ELF-1 (cell line): ENCODE measurements around the gene DEDD.

Experiments used
- DNase-seq: peaks from one replicate; pipeline ENCODE4 v3.0.0-alpha.2; 2016; ENCODE audit warnings: low read depth, low spot score

Gene DEDD, protein sequence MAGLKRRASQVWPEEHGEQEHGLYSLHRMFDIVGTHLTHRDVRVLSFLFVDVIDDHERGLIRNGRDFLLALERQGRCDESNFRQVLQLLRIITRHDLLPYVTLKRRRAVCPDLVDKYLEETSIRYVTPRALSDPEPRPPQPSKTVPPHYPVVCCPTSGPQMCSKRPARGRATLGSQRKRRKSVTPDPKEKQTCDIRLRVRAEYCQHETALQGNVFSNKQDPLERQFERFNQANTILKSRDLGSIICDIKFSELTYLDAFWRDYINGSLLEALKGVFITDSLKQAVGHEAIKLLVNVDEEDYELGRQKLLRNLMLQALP

DNA sequence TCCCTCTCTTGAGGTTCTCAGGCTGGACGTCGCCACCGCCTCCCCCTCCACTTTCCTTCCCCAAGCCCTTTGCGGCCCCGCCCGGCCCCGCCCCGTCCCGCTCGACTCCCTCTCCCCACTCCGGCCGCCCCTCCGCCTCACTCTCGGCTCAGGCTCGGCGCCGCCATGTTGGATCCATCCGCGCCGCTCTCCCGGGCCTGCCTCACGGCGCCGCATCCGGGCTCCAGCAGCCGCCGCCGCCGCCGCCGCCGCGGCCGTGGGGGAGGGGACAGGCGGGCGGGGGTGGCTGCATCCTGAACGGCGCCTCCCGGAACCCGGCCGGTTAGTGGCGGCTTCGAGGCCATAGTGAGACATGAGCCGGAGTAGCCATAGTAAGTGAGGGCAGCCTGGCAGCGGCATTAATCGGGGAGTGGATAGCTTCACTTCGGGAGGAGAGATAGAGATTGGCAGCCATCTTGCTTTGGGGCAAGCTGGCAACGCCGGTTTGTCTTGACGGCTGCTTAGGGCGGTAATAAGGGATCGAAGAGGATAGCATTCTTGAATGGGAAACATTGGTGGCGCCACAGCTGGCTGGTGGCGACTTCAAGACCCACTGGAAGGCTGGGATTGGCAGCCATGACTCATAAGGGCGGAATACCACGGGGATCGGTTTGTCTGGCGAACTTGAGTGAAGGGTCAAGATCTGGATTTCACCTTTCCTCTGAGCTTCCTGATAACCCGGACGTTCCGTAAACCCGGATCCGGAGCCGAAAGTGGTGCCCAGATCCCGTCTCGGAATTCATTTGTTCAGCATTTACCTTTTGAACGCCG, at the start of gene DEDD:
TSS of gene DEDD (minus strand) at position 258 of the 810 bp plus-strand sequence. CDS start 8,205 bp downstream, outside the sequence.
- peak; percentile 99 for DNase-seq

DNA sequence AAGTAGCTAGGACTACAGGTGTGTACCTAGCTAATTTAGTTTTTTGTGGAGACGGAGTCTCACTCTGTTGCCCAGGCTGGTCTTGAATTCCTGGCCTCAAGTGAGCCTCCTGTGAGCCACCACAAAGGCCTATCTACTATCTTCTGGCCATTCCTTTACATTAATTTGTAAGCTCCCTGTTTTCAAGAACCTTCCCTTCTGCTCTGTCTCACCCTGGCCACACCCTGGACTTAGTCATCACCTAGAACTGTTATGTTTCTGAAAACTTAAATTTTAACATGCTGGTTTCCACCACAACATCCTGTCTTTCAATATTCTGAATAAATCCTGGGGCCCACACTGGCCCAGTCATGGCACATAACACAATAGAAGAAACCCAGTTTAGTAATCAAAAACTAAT, 49.7 kb upstream of the DEDD start:
- DNase-seq = no peak

DNA sequence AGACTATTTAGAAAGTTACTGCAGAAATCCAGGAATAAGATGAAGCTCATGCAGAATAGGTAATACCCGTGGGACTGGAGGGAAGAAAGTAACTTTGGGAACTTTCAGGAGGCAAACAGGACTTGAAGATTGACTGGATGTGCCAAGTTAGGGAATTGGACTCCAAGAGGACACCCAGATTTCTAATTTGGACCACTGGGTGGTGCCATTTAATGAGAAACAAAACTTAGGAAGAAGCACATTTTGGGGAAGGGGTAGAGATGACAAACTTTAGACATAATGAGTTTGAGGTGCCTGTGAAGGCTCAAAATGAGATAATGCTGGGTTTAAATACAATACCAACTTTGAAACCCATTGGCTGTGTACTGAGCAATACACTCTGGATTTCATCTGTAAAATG, 48.2 kb upstream of the DEDD start:
- no peak for DNase-seq

DNA sequence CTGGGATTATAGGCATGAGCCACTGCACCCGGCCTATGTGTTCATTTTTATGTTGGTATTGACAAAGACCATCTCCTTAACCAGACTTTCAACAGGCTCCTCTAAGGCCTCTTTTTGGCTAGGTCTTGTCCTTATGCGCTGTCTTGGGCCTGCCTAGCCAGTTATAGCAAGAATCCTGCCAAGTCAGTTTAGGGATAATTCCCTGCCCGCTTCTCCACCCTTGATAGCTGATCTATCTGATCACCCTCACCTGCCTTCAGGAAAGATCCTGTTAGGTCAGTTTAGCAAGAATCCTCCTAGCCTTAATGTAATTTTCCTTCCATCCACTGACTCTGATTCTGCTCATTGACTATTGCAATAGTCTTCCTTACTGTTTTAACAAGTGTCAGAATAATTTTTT, 47.2 kb upstream of the DEDD start:
- no peak for DNase-seq

DNA sequence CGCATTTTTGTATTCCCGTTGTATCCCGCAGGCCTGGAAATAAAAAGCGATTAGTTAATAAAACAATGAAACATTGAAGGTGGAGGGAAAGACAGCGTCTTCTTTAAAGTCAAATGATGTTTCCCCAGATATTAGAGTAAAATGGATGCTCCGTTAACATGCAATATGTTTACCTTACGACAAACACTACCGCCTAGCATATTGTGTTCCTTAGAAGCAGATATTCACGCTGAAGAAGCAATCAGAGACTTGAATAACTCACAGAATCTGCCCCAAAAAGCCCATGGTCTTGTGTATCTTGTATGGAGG, 45.4 kb upstream of the DEDD start:
- no peak for DNase-seq

DNA sequence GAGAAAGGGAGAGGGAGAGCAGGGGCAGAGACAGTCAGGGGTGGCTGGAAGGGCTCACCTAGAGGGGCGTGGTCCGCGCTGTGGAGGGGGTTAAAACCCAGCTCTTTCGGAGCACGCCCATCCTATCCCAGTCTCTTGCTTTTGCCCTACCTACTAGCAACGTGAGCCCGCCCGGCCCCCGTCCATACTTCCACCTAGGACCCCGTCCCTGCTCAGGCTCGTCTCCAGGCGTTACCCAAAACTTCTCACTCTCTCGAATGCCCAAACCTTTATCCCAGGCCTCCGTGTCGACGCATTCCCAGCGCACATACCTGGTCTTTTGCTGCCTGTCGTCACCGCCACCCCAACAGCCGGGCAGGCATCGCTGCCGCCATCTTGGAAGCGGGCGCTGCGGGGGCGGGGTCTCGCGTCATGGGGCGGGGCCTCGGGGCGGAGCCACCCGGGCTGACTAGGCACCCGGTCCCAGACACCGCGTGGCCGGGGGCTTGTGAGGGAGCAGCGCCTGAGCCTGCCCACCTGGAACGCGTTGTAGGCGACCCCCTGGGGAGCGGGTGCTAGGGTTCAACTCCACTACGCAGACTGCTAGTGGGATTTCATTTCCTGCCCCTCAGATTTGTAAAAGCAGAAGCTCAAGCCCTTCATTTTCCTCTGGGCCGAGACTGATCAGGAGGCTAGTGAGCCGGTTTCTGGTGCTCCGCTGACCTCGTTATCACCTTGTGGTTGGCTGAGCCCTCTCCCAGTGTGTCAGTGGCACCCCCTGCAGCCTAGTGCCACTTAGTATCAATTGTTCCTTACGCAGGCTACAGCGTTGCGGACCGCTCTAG, 44.9 kb upstream of the DEDD start, which contains the start of gene B4GALT3:
TSS of gene B4GALT3 (minus strand) at position 396 of the 824 bp plus-strand sequence. CDS start 1,447 bp downstream, outside the sequence.
- peak; percentile 94 for DNase-seq

DNA sequence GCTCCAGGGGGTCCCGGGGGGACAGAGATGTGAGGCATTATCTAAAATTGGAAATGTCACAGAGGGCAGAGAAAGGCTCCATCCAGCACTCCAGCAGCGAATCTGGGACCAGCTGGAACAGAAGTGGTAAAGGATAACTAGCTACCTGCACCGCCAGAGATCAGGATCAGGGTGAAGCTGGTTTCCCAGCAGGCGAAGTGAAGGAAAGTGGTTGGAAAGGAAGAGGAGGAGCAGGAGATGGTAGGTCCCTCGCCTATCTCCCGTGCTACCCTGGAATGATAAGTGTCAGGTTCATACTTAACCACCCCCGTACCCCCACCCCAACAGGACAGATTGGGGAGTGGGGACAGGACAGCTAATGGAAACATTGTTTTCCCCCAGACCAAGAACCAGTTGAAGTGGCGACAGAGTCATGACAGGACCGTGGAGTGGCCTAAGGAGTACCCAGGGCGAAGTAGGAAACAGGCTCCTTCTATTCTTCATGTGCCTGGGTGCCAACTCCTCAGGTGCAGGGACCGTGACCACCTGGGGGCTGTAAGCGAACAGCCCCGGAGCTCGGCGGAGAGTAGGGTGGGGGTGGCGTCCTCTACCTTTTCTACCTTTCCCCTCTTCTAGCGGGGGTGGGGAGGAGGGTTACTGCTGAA, 44.1 kb upstream of the DEDD start:
- DNase-seq = no peak

DNA sequence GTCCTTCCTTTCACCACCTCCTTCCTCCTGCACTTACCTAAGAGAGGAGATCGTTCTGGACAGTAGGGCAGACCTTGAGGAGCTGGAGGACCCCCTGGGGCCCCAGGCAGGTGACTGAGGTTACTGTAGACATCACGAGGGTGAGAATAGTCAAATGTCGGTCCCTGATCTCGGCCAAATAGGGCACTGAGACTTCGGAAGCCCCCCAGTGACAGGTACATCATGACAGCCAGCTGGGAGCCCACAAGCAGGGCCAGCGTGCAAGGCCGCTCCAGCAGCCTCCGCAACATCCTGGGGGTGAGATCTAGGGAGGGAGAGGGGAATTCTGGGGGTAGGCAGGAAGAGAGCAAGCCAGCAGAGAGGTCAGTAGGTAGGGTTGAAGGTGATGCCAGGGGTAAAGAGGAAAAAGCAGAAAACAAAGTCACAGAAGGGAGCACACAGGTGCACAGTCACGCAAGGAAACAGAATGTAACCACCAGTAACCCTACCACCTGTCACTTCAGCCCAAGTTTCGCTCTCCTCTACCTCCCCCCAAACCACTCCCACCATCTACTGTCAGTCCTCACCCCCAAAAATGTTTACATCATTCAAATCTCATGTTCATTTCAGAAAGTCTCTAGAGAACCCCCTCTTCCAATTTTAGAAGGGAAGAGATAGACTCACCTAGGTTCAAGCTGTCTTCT, 43.4 kb upstream of the DEDD start:
- no peak for DNase-seq

DNA sequence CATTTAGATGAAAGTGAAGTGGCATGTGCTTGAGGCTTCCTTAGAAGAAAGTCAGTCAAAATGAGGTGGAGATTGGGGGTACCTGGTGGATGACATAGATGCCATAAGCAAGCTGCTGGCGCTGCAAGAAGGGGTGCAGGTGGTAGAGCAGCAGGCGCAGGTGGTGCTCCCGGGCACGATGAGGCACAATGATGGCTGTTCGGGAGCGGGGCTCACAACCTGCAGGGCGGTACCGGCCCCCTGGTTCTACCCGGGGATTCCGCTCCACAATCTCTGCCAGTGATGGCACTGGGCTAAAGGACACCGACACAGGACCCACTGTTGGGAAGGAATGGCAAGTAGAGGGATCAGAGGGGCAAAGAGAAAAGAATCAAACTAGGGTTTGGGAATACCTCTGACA, 42.4 kb upstream of the DEDD start:
- no peak for DNase-seq

DNA sequence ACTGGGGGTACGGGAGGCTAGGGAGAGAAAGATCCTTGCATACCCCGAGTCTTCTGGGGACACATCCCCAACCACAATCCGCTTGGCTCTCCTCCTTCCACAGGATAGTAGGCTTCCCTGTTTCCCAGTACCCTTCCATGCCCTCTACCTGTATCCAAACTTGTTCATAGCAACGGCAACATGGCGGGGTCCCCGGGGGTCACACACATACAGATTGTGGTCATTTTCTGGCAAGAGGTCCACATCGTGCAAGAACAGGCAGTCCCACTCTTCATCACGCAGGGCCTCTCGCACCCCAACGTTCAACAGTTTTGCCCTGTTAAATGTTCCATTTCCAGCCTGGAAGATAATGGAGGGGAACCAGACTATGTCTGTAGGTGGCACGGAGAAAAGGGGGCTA, 41.2 kb upstream of the DEDD start:
- no peak for DNase-seq

DNA sequence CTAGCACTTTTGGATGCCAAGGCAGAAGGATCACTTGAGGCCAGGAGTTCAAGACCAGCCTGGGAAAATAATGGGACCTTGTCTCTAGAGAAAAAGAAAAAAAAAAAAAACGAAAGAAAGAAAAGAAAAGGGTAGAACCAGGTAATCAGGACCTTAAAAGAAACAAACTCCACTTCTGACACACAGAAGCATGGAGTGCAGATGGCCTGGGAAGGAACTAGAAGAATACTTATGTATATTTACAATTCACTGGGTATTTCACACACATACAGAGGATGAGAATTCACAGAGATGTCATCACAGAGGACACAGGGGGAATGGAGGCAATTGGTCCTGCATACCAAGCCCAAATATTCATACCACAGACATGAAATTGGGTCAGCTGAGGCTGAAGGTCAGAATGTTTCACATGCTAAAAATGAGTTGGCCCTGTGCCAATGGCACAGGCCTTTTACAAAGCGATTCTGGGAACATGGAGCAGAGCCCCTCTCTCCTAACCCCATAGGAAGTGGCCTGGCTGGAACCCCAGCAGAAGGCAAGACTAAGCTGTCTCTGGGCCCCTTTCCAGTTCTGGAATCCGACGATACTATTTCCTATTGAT, 40.4 kb upstream of the DEDD start:
- DNase-seq = no peak

DNA sequence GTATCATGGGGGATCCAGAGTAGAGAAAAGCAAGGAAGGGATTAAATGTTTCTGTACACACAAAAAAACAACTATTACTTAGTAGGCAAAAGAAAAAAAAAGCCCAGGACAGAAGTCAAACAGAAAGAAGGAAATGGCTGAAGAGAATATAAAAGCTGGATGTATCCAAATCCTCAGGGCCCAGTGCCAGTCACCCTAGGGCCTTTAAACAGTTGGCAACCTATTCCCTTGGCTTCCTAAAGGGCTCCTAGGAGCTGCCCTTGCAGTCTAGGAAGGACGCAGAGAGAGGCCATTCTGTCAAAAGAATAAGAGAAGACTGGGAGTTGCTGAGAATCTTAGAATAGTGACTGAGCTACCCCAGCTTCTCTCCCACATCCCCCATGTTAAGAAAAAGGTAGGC, 39.9 kb upstream of the DEDD start:
- DNase-seq = no peak

DNA sequence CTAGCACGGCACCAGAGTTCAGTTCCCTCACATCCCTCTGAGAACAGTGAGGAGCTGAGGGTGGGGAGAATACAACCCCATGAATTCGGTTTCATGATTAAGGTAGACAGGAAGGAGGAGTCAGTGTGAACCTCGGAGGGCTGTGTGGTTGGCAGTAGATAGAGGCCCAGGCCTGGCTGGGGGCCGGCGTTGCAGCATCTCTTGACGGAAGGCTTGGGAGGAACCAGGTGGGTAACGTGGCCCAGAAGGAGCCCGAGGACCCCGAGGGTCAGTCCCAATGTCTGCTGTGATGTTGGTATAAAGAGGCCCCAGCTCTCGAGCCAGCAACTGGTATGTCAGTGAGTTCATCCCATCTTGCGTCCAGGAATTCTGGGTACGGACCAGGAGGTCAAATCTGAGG, 39.2 kb upstream of the DEDD start:
- DNase-seq = no peak

DNA sequence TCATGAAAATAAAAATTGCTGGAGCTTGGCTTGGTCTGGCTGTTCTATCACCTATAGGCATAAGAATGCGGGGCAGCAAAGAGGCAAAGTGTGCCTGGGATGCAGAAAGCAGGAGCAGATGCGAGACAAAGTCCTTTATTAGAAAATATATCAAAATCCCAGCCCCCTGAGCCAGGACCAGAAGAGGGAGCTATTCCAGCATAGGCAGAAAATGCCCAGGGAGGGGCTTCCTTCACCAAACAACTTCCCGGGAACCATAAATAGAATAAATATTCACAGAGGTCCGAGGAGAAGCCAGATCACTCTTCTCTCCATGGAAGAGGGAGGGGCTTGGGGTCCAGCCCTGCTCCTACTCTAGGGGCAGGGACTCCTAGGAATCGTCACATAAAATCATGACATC, 38.7 kb upstream of the DEDD start:
- DNase-seq = no peak

DNA sequence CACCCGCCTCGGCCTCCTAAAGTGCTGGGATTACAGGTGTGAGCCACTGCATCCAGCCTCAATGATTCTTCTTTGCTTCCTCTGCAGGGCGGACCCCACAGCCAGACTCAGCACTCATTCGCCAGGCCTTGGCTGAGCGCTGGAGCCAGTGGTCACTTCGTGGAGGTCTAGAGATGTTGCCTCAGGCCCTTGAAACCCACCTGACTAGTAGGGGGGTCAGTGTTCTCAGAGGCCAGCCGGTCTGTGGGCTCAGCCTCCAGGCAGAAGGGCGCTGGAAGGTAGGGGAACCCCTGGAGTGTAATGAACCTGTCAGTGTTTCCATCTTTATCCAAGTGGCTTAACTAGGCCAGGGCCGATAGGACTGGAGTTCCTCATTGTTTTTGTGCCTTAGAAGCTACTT, 36.4 kb upstream of the DEDD start:
- DNase-seq = no peak

DNA sequence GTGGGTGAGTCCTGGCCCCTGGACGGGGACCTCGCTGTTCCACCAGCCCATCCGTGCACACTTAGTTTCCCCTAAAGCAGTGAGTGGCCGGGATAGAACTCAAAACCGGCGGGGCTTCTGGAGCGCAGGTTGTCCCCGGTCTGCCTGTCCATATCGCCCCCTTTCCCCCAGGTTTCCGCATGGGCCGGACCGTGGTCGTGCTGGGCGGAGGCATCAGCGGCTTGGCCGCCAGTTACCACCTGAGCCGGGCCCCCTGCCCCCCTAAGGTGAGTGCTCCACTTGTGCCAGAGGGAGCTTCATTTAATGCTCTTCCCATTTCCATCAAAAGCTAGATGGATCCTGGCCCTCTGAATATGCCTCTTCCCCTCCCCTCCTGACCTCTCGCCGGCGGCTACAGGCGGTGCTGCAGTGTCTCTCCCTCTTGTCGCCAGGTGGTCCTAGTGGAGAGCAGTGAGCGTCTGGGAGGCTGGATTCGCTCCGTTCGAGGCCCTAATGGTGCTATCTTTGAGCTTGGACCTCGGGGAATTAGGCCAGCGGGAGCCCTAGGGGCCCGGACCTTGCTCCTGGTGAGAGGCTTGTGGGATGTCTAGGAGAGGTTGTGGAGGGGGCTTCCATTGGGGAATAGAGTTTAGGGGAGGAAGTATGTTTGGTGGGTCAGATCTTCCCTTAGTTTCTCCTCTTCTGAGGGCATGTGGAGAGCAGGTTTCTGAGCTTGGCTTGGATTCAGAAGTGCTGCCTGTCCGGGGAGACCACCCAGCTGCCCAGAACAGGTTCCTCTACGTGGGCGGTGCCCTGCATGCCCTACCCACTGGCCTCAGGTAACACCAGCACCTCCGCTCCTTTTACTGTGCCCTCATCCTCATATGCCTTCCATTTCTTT, 34.4 kb upstream of the DEDD start:
- peak; percentile 68 for DNase-seq

DNA sequence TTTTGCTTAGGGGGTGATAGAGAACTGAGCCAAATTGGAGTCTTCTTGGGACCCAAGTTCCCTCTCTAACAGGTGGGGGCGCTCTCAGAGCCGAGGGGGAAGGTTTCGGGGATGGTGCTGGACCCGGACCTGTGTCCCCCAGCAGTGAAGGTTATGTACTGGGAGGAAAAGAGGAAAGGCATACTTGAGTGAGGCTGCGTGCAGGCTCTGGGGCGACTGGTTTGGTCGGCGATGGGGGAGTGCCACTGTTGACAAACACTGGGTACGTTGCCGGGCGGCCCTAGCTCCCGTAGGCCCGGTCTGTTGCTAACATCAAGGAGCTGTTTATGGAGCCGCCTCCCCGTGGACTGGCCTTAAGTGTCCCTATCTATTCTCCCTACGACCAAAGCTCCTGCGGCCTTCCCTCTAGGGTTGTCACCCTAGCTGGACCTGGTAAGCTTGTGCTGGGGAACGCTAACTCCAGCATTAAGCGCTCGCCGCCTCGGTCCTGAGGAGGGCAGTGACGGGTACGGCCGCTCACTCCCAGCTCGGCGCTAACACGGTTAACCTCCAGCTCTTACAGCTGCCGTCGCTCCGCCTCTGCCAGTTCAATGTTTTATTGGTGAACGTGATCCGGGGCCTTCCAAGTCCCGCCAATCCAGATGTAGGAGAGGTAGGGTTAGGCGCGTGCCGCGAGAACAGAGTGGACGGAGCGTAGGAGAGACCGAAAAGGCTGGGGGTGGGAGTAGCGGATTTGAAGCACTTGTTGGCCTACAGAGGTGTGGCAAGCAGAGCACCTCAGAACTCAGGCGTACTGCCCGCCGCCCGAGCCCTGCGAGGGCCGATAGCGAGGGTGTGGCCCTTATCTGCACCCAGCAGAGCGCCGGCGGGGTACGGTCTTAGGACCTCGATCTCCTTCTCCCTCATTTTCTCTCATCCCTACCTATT, 33.5 kb upstream of the DEDD start, which contains the start of gene PPOX:
TSS of gene PPOX (plus strand) at position 685 of the 927 bp plus-strand sequence. CDS start 422 bp downstream, outside the sequence.
- peak; percentile 98 for DNase-seq

DNA sequence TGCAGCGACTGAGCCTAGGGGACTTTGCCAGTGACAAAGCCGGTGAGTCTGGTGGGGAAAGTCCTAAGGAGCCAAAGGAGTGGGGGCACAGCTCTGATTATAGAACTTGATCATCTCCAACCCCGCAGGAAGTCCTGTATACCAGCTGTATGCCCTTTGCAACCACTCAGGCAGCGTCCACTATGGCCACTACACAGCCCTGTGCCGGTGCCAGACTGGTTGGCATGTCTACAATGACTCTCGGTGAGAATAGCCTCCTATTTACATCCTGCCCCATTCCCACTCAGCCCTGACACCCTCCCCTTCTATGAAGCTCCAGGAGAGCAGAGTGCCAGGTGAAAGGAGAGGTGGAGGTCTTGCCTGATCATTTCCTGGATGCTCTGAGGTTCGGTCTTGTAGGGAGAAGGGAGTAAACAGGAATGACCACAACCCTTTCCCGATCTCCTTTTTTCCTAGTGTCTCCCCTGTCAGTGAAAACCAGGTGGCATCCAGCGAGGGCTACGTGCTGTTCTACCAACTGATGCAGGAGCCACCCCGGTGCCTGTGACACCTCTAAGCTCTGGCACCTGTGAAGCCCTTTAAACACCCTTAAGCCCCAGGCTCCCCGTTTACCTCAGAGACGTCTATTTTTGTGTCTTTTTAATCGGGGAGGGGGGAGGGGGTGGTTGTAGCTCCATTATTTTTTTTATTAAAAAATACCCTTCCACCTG, 32.6 kb upstream of the DEDD start:
- no peak for DNase-seq
